CD14-positive monocyte (primary cell): ENCODE data around the gene RAB11FIP3. TPM values are rescaled to one million over a fixed set of nuclear protein-coding genes. Genes with fewer than 3 reads are reported as not detected.
A peak's percentile ranks its signal among the peaks of the same experiment; 100 is the strongest.

ENCODE experiments used
- DNase-seq, 3 donors: peaks; one replicate each; pipeline ENCODE4 v3.0.0-alpha.2; 2011 to 2022
- H2AFZ ChIP-seq: 2 replicates; pipeline ENCODE4 v1.6.0; 2012; ENCODE audit warnings: mild to moderate bottlenecking, low read depth, low read length, inconsistent platforms; ENCODE audit not compliant: insufficient read depth, poor library complexity, severe bottlenecking
- H3K27ac ChIP-seq, 2 donors: 1 replicate in 1 of 2; 2 replicates in 1 of 2; pipeline ENCODE4 v1.5.1; 2012 to 2013; ENCODE audit warnings: low read length in 2 of 2, control low read depth in 1 of 2, inconsistent platforms in 1 of 2, low read depth in 1 of 2, mild to moderate bottlenecking in 1 of 2
- H3K27me3 ChIP-seq, 2 donors: one replicate each; pipeline versions ENCODE4 v1.6.0 to v1.6.1; 2011 to 2013; ENCODE audit warnings: low read length in 2 of 2; ENCODE audit not compliant: control insufficient read depth in 2 of 2, insufficient read depth in 2 of 2
- H3K36me3 ChIP-seq, 2 donors: replicated peaks in 1 of 2; 1 replicate in 1 of 2; 2 replicates in 1 of 2; pipeline versions ENCODE4 v1.5.1 to v1.6.1; 2012 to 2013; ENCODE audit warnings: low read length in 2 of 2, control low read depth in 1 of 2, inconsistent platforms in 1 of 2, mild to moderate bottlenecking in 1 of 2; ENCODE audit not compliant: insufficient read depth in 2 of 2, control insufficient read depth in 1 of 2
- H3K4me1 ChIP-seq, 2 donors: 1 replicate in 1 of 2; 2 replicates in 1 of 2; pipeline versions ENCODE4 v1.5.1 to v1.6.1; 2012 to 2013; ENCODE audit warnings: low read length in 2 of 2, control low read depth in 1 of 2, inconsistent platforms in 1 of 2, mild to moderate bottlenecking in 1 of 2, moderate library complexity in 1 of 2; ENCODE audit not compliant: insufficient read depth in 2 of 2, control insufficient read depth in 1 of 2
- H3K4me2 ChIP-seq: replicated peaks from 2 replicates; pipeline ENCODE3; 2012; ENCODE audit warnings: low read length, moderate library complexity, mild to moderate bottlenecking; ENCODE audit not compliant: poor library complexity, severe bottlenecking; ENCODE audit errors: extremely low read depth
- H3K4me3 ChIP-seq, 3 experiments: fragments of 200-600 bp in 1 of 3; sonication (generic) in 1 of 3; replicated peaks in 1 of 3; 1 replicate in 2 of 3; 2 replicates in 1 of 3; pipeline ENCODE4 v1.5.1; 2011 to 2013; ENCODE audit warnings: low read length in 3 of 3, mild to moderate bottlenecking in 3 of 3, control low read depth in 2 of 3, low read depth in 2 of 3, inconsistent platforms in 1 of 3, moderate library complexity in 1 of 3
- H3K79me2 ChIP-seq: 2 replicates; pipeline ENCODE4 v1.6.0; 2012; ENCODE audit warnings: mild to moderate bottlenecking, control low read depth, inconsistent platforms, low read length, moderate library complexity; ENCODE audit not compliant: insufficient read depth
- H3K9ac ChIP-seq: 2 replicates; pipeline ENCODE4 v1.6.0; 2017; ENCODE audit warnings: low read length, mild to moderate bottlenecking; ENCODE audit not compliant: insufficient read depth, poor library complexity, severe bottlenecking
- H3K9me3 ChIP-seq, 2 donors: replicated peaks in 1 of 2; 1 replicate in 1 of 2; 2 replicates in 1 of 2; pipeline versions ENCODE4 v1.5.1 to v1.6.1; 2012 to 2013; ENCODE audit warnings: low read length in 2 of 2, control low read depth in 1 of 2; ENCODE audit not compliant: control insufficient read depth in 1 of 2, insufficient read depth in 1 of 2
- H4K20me1 ChIP-seq: 2 replicates; pipeline ENCODE4 v1.6.0; 2012; ENCODE audit warnings: mild to moderate bottlenecking, low read length, control low read depth, moderate library complexity; ENCODE audit not compliant: insufficient read depth
- H3K27ac Mint-ChIP-seq, 7 donors: one replicate each; pipeline ENCODE4 v1.8.0; 2020; ENCODE audit warnings: mild to moderate bottlenecking in 7 of 7, mixed read lengths in 7 of 7, moderate library complexity in 6 of 7, inconsistent platforms in 2 of 7
- H3K27me3 Mint-ChIP-seq, 3 donors: one replicate each; pipeline ENCODE4 v1.8.0; 2021 to 2022; ENCODE audit warnings: low read depth in 3 of 3, mild to moderate bottlenecking in 3 of 3, mixed read lengths in 3 of 3, moderate library complexity in 3 of 3, inconsistent platforms in 1 of 3
- H3K36me3 Mint-ChIP-seq, 2 donors: one replicate each; pipeline ENCODE4 v1.8.0; 2020; ENCODE audit warnings: mixed read lengths in 2 of 2, inconsistent platforms in 1 of 2, mild to moderate bottlenecking in 1 of 2
- H3K4me1 Mint-ChIP-seq: one replicate; pipeline ENCODE4 v1.8.0; 2020; ENCODE audit warnings: mild to moderate bottlenecking, mixed read lengths
- H3K4me3 Mint-ChIP-seq, 2 donors: one replicate each; pipeline ENCODE4 v1.8.0; 2020; ENCODE audit warnings: mild to moderate bottlenecking in 2 of 2, mixed read lengths in 2 of 2, moderate library complexity in 1 of 2
- H3K9me3 Mint-ChIP-seq, 7 donors: one replicate each; pipeline ENCODE4 v1.8.0; 2020 to 2022; ENCODE audit warnings: mixed read lengths in 7 of 7, mild to moderate bottlenecking in 6 of 7, moderate library complexity in 6 of 7, inconsistent platforms in 2 of 7
- WGBS: methylation state at CpG from one replicate; pipeline ENCODE4 v1.1.5; 2013; ENCODE audit warnings: missing lambda C conversion rate; ENCODE audit not compliant: insufficient coverage; 5-methylcytosine and 5-hydroxymethylcytosine counted together
- intact Hi-C, 2 donors: fragments of 100-400 bp; cut with micrococcal nuclease; formaldehyde crosslinking; loops; one replicate each; pipeline versions ENCODE4 v1.15.0 to v1.15.1; 2023
- polyA plus RNA-seq, 3 donors: library from polyadenylated mRNA; depleted of rRNA in 1 of 3; unstranded in 2 of 3; stranded (reverse) in 1 of 3; fragments of 300-500 nt in 2 of 3; fragments of >200 nt in 1 of 3; fragmentation: Illumina TruSeq in 2 of 3; gene quantifications; 1 replicate in 2 of 3; 2 replicates in 1 of 3; pipeline ENCODE4 v1.2.3, GENCODE V29; 2012 to 2021
- TF ChIP-seq, protein P1 (sequence below): fragments of 200-600 bp; IDR thresholded peaks from one replicate; pipeline ENCODE4 v1.8.0; 2022; ENCODE audit warnings: antibody characterized with exemption, mild to moderate bottlenecking

Gene RAB11FIP3
- polyA plus RNA-seq, 3 donors: 0.37 to 7.5 (median 0.49) TPM

DNA sequence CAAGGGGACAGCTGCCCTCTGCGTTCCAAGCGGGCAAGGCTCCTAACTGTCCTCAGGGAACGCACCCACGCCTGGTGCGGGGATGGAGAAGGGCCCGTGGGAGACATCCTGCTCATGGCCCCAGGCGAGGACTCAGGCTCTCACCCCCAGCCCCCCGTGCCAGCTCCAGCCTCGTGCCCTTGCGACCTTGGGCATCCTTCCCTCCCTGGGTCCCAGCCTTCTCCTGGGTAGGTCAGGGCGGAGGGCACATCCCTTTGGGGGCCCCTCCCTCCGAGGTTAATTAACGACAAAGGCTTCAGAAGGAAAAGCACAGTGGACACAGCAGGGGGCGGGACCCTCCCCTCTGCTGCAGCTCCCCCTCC lies 46.6 kb upstream of the RAB11FIP3 start:
- H3K36me3 ChIP-seq: peaks cover 37 to 40% of the 10 kb centered on the region in 2 donors
- no peak overlapping the region for H3K27ac ChIP-seq
- H3K4me1 ChIP-seq: peaks cover 27 to 33% of the 10 kb centered on the region in 2 donors
- H3K4me3 Mint-ChIP-seq: no peak overlapping the region
- intact Hi-C loops: no loop called here
- H3K9ac ChIP-seq: no peak overlapping the region
- DNase-seq: no peak
- H3K4me2 ChIP-seq: no peak overlapping the region
- H4K20me1 ChIP-seq: peaks cover 32% of the 10 kb centered on the region
- H2AFZ ChIP-seq: no peak overlapping the region
- H3K27me3 ChIP-seq: no peaks in the 10 kb centered on the region
- H3K9me3 Mint-ChIP-seq: no peaks in the 10 kb centered on the region
- H3K9me3 ChIP-seq: no peaks in the 10 kb centered on the region
- no peak overlapping the region for H3K4me3 ChIP-seq
- TF ChIP-seq, protein P1, sequence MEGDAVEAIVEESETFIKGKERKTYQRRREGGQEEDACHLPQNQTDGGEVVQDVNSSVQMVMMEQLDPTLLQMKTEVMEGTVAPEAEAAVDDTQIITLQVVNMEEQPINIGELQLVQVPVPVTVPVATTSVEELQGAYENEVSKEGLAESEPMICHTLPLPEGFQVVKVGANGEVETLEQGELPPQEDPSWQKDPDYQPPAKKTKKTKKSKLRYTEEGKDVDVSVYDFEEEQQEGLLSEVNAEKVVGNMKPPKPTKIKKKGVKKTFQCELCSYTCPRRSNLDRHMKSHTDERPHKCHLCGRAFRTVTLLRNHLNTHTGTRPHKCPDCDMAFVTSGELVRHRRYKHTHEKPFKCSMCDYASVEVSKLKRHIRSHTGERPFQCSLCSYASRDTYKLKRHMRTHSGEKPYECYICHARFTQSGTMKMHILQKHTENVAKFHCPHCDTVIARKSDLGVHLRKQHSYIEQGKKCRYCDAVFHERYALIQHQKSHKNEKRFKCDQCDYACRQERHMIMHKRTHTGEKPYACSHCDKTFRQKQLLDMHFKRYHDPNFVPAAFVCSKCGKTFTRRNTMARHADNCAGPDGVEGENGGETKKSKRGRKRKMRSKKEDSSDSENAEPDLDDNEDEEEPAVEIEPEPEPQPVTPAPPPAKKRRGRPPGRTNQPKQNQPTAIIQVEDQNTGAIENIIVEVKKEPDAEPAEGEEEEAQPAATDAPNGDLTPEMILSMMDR: no peak
- H3K27me3 Mint-ChIP-seq: peaks cover 0 to 14% (median 9%) of the 10 kb centered on the region in 3 donors
- peaks cover 35% of the 10 kb centered on the region for H3K79me2 ChIP-seq
- H3K27ac Mint-ChIP-seq: no peak overlapping the region
- H3K36me3 Mint-ChIP-seq: peaks cover 17 to 36% of the 10 kb centered on the region in 2 donors
- peaks cover 26% of the 10 kb centered on the region for H3K4me1 Mint-ChIP-seq
- WGBS: 99% methylated on average over 11 of the region's 14 CpGs

GRCh38 chr16:379183-379960 lies 46.1 kb upstream of the RAB11FIP3 start:
- H3K4me3 Mint-ChIP-seq: no peak overlapping the region
- Histone ChIP-seq H3K79me2 (peaks cover 35% of the 10 kb centered on the region), H3K9ac (no peak overlapping the region), H3K36me3 (peaks cover 31 to 35% of the 10 kb centered on the region in 2 donors), H3K9me3 (no peaks in the 10 kb centered on the region), H4K20me1 (peaks cover 32% of the 10 kb centered on the region), H3K27ac (no peak overlapping the region), H2AFZ (no peak overlapping the region), H3K27me3 (no peaks in the 10 kb centered on the region), H3K4me2 (no peak overlapping the region), H3K4me3 (peak overlapping the region in 1 of 3 experiments; percentile 4), H3K4me1 (peaks cover 33 to 39% of the 10 kb centered on the region in 2 donors)
- no peaks in the 10 kb centered on the region for H3K9me3 Mint-ChIP-seq
- peaks cover 14 to 31% of the 10 kb centered on the region in 2 donors for H3K36me3 Mint-ChIP-seq
- no peak overlapping the region for H3K27ac Mint-ChIP-seq
- intact Hi-C loops: no loop called here
- peaks cover 0 to 14% (median 9%) of the 10 kb centered on the region in 3 donors for H3K27me3 Mint-ChIP-seq
- DNase-seq: no peak
- TF ChIP-seq, protein P1: no peak
- peaks cover 32% of the 10 kb centered on the region for H3K4me1 Mint-ChIP-seq
- 90% methylated on average over 14 of the region's 16 CpGs for WGBS
